ENCODE results near the gene UNC13D. TPM values are rescaled to one million over a fixed set of nuclear protein-coding genes. Genes with fewer than 3 reads are reported as not detected.
A peak's percentile ranks its signal among the peaks of the same experiment; 100 is the strongest.

Gene UNC13D
- total and polyA plus RNA-seq, 2 of the 4 experiments (the other 2 are of a cell fraction): under 0.01 to 0.31 TPM

DNA sequence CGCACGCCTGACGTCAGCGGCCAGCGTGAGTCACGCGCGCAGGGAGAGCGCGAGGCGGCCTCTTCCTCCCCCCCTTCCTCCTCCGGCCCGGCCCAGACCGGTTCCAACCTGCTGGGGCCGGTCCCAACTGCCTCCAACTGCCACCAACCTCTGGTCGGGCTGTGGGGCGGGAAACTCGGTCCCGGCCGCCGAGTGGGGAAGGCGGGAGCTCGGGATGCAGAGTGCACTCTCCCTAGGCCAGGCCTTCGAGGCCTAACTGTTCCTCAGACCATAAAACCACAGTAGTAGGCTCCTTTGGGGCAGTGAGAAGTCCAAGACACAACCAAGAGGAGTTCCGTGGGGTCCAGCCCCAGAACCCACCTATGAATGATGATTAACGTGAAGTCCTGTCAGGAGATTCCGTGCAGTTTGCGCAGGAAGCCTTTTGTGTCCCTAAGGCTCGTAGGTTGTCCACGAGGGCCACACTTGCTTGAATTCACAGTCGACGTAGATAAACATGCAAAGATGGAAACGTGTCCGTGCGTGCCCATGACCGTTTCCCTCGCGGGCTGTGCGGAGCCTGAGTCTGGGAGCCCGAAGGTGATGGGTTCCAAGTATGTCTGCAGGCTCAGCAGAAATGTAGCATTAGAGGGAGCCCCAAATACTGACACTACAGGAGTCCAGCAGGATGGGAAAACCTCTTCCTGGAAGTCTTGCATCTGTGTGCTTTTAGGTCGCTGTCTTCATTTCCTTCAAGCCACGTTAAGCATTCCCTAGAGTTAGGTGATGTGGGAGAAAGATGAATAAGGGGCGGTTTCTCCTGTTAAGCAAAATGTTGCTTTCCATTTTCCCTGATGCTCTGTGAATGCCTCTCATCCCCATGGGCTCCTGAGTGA lies 59.0 kb downstream of the UNC13D start:
- peaks cover 12% of the 10 kb centered on the region for H3K9me1 ChIP-seq (ENCODE audit: insufficient read depth, low read length)
- H2BK120ac ChIP-seq (ENCODE audit: low read depth, low read length): peak overlapping the region; percentile 95
- H4K91ac ChIP-seq (ENCODE audit: insufficient read depth, low read depth, low read length): peak overlapping the region; percentile 100
- H2AFZ ChIP-seq (replicated peaks; ENCODE audit: low read length, poor library complexity): peak overlapping the region; percentile 98
- peak overlapping the region; percentile 54 for H3K4me3 ChIP-seq (ENCODE audit: insufficient read depth, low read depth, low read length)
- H2AK9ac ChIP-seq (replicated peaks; ENCODE audit: low read depth, low read length, poor library complexity): peak overlapping the region; percentile 99
- intact Hi-C loops (cut with micrococcal nuclease): loop anchor here (10.0 kb wide), 1 partner anchor 90 kb away; the partner anchor contains the start of gene TRIM47
- H3K9me3 ChIP-seq (ENCODE audit: control insufficient read depth, insufficient read depth, low read length): no peaks in the 10 kb centered on the region
- peaks cover 16% of the 10 kb centered on the region for H3K4me1 ChIP-seq (ENCODE audit: control insufficient read depth, insufficient read depth, low read length)
- peak overlapping the region; percentile 96 for H3K18ac ChIP-seq (ENCODE audit: low read depth, low read length)
- H3K23ac ChIP-seq (ENCODE audit: low read depth, low read length): peak overlapping the region; percentile 100
- dilution Hi-C loops (cut with HindIII; ENCODE audit: low sequenced_read_pairs, unreplicated experiment): no loop called here
- H3K14ac ChIP-seq (replicated peaks; ENCODE audit: low read depth, low read length): peak overlapping the region; percentile 100
- in situ Hi-C loops (cut with MboI; ENCODE audit: low sequenced_read_pairs): no loop called here
- WGBS, 2 experiments (ENCODE audit: extremely low coverage in 2 of 2, insufficient read length in 1 of 2): 7% methylated on average over 20 of the region's 43 CpGs; no CpG with 5 or more reads in 1 of the 2 experiments
- CTCF ChIA-PET: no interaction called here
- H2BK5ac ChIP-seq (ENCODE audit: low read depth, low read length, poor library complexity, severe bottlenecking): peak overlapping the region; percentile 96
- H3K4ac ChIP-seq (ENCODE audit: low read depth, low read length): peak overlapping the region; percentile 100
- peak overlapping the region; percentile 99 to 100 for H4K8ac ChIP-seq (ENCODE audit: low read depth in 2 of 2, low read length in 2 of 2)
- peak overlapping the region; percentile 88; the same call in 2 of the 3 replicates for H2BK15ac ChIP-seq (ENCODE audit: low read depth, low read length)
- peak overlapping the region; percentile 97 for H3K27ac ChIP-seq (ENCODE audit: insufficient read depth, low read length)
- H2BK20ac ChIP-seq (ENCODE audit: low read depth, low read length): peak overlapping the region; percentile 53
- peaks cover 17 to 40% of the 10 kb centered on the region in 2 experiments for H3K79me1 ChIP-seq (ENCODE audit: low read depth in 1 of 2, low read length in 2 of 2)
- TSS peak; percentile 37 for BruUV-seq (replicated peaks)
- H4K20me1 ChIP-seq (ENCODE audit: insufficient read depth, low read length): no peaks in the 10 kb centered on the region
- H3K27me3 ChIP-seq (ENCODE audit: control insufficient read depth, insufficient read depth, low read length): no peaks in the 10 kb centered on the region
- no peaks in the 10 kb centered on the region for H3K36me3 ChIP-seq (ENCODE audit: control insufficient read depth, insufficient read depth, low read length)
- ATAC-seq (ENCODE audit: low read depth): peak; percentile 80
- H3K4me2 ChIP-seq (ENCODE audit: low read depth, low read length): peak overlapping the region; percentile 93
- H4K5ac ChIP-seq (ENCODE audit: low read depth, low read length): peak overlapping the region; percentile 99
- peak overlapping the region; percentile 86 for H3K9ac ChIP-seq (ENCODE audit: low read depth, low read length)
- peak; percentile 86 for DNase-seq
- POLR2A ChIA-PET (ENCODE audit: unreplicated experiment): no interaction called here
- H2AK5ac ChIP-seq (ENCODE audit: low read depth, low read length): peak overlapping the region; percentile 96
- peak overlapping the region; percentile 99 for H3K56ac ChIP-seq (ENCODE audit: extremely low read depth, insufficient read depth, low read length)
- TF ChIP-seq FOS (IDR thresholded peaks at IDR 0.05; ENCODE audit: low read depth, low read length): no peak; the same call in 1 of the 2 replicates
- no peak for TF ChIP-seq CEBPB (IDR thresholded peaks at IDR 0.05; ENCODE audit: low read depth, low read length)
- TF ChIP-seq MAFK (IDR thresholded peaks at IDR 0.05; ENCODE audit: low read depth, low read length): peak; percentile 26; the same call in 1 of the 2 replicates
- 0 out of 2 replicates have a peak, but pooled peaks have one; percentile 55 for TF ChIP-seq CHD1 (IDR thresholded peaks at IDR 0.05; ENCODE audit: low read depth, low read length)
- 0 out of 2 replicates have a peak, but pooled peaks have one; percentile 50 for TF ChIP-seq MXI1 (IDR thresholded peaks at IDR 0.05; ENCODE audit: borderline replicate concordance, low read depth, low read length)
- no peak; the same call in 1 of the 2 replicates for TF ChIP-seq BHLHE40 (IDR thresholded peaks at IDR 0.05; ENCODE audit: low read depth, low read length)
- no peak for TF ChIP-seq SMC3 (IDR thresholded peaks at IDR 0.05; ENCODE audit: low read depth, low read length)
- no peak for TF ChIP-seq CTCF (conservative IDR thresholded peaks at IDR 0.05; ENCODE audit: low read depth, low read length)
- no peak for TF ChIP-seq RFX5 (IDR thresholded peaks at IDR 0.05; ENCODE audit: low read depth, low read length)
- TF ChIP-seq POLR2A (IDR thresholded peaks at IDR 0.05; ENCODE audit: low read depth, low read length): peak; percentile 41
- TF ChIP-seq RAD21 (IDR thresholded peaks at IDR 0.05; ENCODE audit: low read length): no peak
- TF ChIP-seq, protein P1, sequence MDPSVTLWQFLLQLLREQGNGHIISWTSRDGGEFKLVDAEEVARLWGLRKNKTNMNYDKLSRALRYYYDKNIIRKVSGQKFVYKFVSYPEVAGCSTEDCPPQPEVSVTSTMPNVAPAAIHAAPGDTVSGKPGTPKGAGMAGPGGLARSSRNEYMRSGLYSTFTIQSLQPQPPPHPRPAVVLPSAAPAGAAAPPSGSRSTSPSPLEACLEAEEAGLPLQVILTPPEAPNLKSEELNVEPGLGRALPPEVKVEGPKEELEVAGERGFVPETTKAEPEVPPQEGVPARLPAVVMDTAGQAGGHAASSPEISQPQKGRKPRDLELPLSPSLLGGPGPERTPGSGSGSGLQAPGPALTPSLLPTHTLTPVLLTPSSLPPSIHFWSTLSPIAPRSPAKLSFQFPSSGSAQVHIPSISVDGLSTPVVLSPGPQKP (IDR thresholded peaks at IDR 0.05; ENCODE audit: borderline replicate concordance, low read depth, low read length): no peak
- TF ChIP-seq, protein P2, sequence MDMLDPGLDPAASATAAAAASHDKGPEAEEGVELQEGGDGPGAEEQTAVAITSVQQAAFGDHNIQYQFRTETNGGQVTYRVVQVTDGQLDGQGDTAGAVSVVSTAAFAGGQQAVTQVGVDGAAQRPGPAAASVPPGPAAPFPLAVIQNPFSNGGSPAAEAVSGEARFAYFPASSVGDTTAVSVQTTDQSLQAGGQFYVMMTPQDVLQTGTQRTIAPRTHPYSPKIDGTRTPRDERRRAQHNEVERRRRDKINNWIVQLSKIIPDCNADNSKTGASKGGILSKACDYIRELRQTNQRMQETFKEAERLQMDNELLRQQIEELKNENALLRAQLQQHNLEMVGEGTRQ (IDR thresholded peaks at IDR 0.05; ENCODE audit: low read depth, low read length): peak; percentile 37; the same call in 1 of the 2 replicates
- no peak for TF ChIP-seq NFE2L2 (IDR thresholded peaks at IDR 0.05; ENCODE audit: low read depth, low read length)

Measured in IMR-90 (cell line).